KMS-11 (cell line): ENCODE measurements around the gene BTN2A1.

Experiments used
- H2AFZ ChIP-seq: fragments of 200-600 bp; sonication (generic); 2 replicates; pipeline ENCODE4 v1.6.1; 2016; ENCODE audit warnings: antibody characterized with exemption, mixed run types, low read depth
- H3K27ac ChIP-seq: fragments of 200-600 bp; sonication (generic); 2 replicates; pipeline ENCODE4 v1.6.1; 2016; ENCODE audit warnings: mild to moderate bottlenecking, mixed run types
- H3K27me3 ChIP-seq: fragments of 200-600 bp; sonication (generic); 2 replicates; pipeline ENCODE4 v1.6.1; 2017; ENCODE audit warnings: mild to moderate bottlenecking, low read depth, mixed run types, moderate library complexity; ENCODE audit not compliant: insufficient read depth
- H3K36me3 ChIP-seq: fragments of 200-600 bp; sonication (generic); 2 replicates; pipeline ENCODE4 v1.6.1; 2017; ENCODE audit warnings: mild to moderate bottlenecking, mixed run types; ENCODE audit not compliant: insufficient read depth
- H3K4me1 ChIP-seq: fragments of 200-600 bp; sonication (generic); 2 replicates; pipeline ENCODE4 v1.6.1; 2016; ENCODE audit warnings: mild to moderate bottlenecking, low read depth, mixed run types; ENCODE audit not compliant: poor library complexity, severe bottlenecking
- H3K4me2 ChIP-seq: fragments of 200-600 bp; sonication (generic); 2 replicates; pipeline ENCODE4 v1.7.0; 2016; ENCODE audit warnings: mild to moderate bottlenecking, mixed run types
- H3K4me3 ChIP-seq: fragments of 200-600 bp; sonication (generic); IDR thresholded peaks from 2 replicates; pipeline ENCODE4 v1.6.1; 2017; ENCODE audit warnings: low read depth, low read length, mixed read lengths; ENCODE audit not compliant: insufficient read depth
- H3K79me2 ChIP-seq: fragments of 200-600 bp; sonication (generic); 2 replicates; pipeline ENCODE4 v1.6.1; 2016; ENCODE audit warnings: low read depth, mixed run types; ENCODE audit not compliant: insufficient read depth
- H3K9ac ChIP-seq: fragments of 200-600 bp; sonication (generic); 2 replicates; pipeline ENCODE4 v1.6.1; 2016; ENCODE audit warnings: mild to moderate bottlenecking, mixed run types
- H4K20me1 ChIP-seq: fragments of 200-600 bp; sonication (generic); 2 replicates; pipeline ENCODE4 v1.6.1; 2016; ENCODE audit warnings: mild to moderate bottlenecking, mixed run types; ENCODE audit not compliant: insufficient read depth
- TF ChIP-seq, protein P1 (sequence below): fragments of 200-600 bp; sonication (generic); conservative IDR thresholded peaks from 2 replicates; pipeline ENCODE4 v1.6.1; 2017; ENCODE audit warnings: low read depth, mild to moderate bottlenecking, antibody characterized with exemption, low read length, moderate library complexity, mixed read lengths

The BTN2A1 gene

GRCh38 chr6:26473758-26474438 is 16.1 kb downstream of the BTN2A1 start:
- TF ChIP-seq, protein P1, sequence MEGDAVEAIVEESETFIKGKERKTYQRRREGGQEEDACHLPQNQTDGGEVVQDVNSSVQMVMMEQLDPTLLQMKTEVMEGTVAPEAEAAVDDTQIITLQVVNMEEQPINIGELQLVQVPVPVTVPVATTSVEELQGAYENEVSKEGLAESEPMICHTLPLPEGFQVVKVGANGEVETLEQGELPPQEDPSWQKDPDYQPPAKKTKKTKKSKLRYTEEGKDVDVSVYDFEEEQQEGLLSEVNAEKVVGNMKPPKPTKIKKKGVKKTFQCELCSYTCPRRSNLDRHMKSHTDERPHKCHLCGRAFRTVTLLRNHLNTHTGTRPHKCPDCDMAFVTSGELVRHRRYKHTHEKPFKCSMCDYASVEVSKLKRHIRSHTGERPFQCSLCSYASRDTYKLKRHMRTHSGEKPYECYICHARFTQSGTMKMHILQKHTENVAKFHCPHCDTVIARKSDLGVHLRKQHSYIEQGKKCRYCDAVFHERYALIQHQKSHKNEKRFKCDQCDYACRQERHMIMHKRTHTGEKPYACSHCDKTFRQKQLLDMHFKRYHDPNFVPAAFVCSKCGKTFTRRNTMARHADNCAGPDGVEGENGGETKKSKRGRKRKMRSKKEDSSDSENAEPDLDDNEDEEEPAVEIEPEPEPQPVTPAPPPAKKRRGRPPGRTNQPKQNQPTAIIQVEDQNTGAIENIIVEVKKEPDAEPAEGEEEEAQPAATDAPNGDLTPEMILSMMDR, result no peak
- Histone ChIP-seq H3K9ac (peak overlapping the region; percentile 45), H3K4me2 (peak overlapping the region; percentile 61), H3K79me2 (no peaks in the 10 kb centered on the region), H3K27me3 (no peaks in the 10 kb centered on the region), H3K4me1 (peaks cover 24% of the 10 kb centered on the region), H4K20me1 (no peaks in the 10 kb centered on the region), H3K36me3 (no peaks in the 10 kb centered on the region), H3K4me3 (no peak overlapping the region), H3K27ac (peak overlapping the region; percentile 69), H2AFZ (peak overlapping the region; percentile 51)

GRCh38 chr6:26474439-26474881 is 16.7 kb downstream of the BTN2A1 start:
- no peaks in the 10 kb centered on the region for H3K79me2 ChIP-seq
- peaks cover 24% of the 10 kb centered on the region for H3K4me1 ChIP-seq
- peak overlapping the region; percentile 61 for H3K4me2 ChIP-seq
- H3K27ac ChIP-seq, result peak overlapping the region; percentile 69
- no peak overlapping the region for H3K4me3 ChIP-seq
- H3K27me3 ChIP-seq, result no peaks in the 10 kb centered on the region
- H4K20me1 ChIP-seq, result no peaks in the 10 kb centered on the region
- TF ChIP-seq, protein P1, result no peak
- H3K36me3 ChIP-seq, result no peaks in the 10 kb centered on the region
- H2AFZ ChIP-seq, result peak overlapping the region; percentile 51
- H3K9ac ChIP-seq, result peak overlapping the region; percentile 45

DNA sequence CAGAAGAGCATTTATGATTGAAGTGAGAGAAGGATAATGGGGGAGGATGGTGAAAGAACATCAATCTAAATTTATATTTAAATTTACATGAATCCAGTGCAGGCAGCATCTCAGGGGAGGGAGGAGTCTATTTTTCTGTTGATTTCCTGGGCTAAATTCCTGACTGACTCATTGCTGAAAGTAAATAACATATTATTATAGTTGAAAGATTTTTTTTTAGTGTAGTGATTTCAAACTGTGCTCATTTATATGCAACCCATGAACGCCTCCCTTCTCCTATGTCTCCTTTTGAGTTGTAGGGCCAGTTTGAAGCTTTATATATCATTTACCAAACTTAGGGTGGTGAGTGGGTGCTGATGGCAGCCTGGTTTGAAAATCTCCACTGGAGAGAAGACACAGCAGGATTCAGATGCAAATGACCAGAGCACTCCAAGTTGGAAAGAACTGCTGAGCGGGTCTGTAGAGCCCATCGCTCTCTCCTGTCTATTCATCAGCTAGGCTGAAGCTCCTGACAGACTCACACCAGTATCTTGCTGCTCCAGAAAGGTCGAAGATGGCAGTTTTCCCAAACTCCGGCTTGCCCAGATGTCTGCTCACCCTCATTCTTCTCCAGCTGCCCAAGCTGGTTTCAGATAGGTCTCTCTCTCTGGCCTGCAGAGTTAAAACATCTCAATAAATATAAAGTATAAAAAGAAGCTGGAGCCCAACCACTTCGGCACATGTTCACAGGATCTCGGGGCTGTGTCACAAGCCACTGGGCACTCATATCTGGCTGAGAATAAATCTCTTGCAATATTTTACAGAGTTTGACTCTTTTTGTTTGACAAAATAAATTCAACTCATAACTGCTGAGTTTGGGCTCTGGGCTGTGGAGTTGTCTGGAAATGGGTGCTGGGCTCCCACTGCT is 18.3 kb downstream of the BTN2A1 start:
- no peaks in the 10 kb centered on the region for H3K36me3 ChIP-seq
- no peaks in the 10 kb centered on the region for H4K20me1 ChIP-seq
- H3K79me2 ChIP-seq, result no peaks in the 10 kb centered on the region
- no peak overlapping the region for H3K4me2 ChIP-seq
- TF ChIP-seq, protein P1, result no peak
- no peak overlapping the region for H2AFZ ChIP-seq
- peaks cover 24% of the 10 kb centered on the region for H3K4me1 ChIP-seq
- H3K4me3 ChIP-seq, result no peak overlapping the region
- H3K27ac ChIP-seq, result no peak overlapping the region
- H3K27me3 ChIP-seq, result no peaks in the 10 kb centered on the region
- H3K9ac ChIP-seq, result no peak overlapping the region

GRCh38 chr6:26476896-26477295 is 19.1 kb downstream of the BTN2A1 start:
- Histone ChIP-seq H3K9ac (no peak overlapping the region), H3K36me3 (no peaks in the 10 kb centered on the region), H3K4me2 (no peak overlapping the region), H3K4me3 (no peak overlapping the region), H3K27me3 (no peaks in the 10 kb centered on the region), H3K79me2 (no peaks in the 10 kb centered on the region), H2AFZ (no peak overlapping the region), H3K4me1 (peaks cover 24% of the 10 kb centered on the region), H3K27ac (no peak overlapping the region), H4K20me1 (no peaks in the 10 kb centered on the region)
- TF ChIP-seq, protein P1, result no peak
